Stimulated activated CD4-positive, alpha-beta T cell treated with anti-CD3 and anti-CD28 coated beads, Interleukin-4, amount 100 ng/mL, for 1 hour (primary cell): ENCODE data around the gene BBOF1.
A peak's percentile ranks its signal among the peaks of the same experiment; 100 is the strongest.
"Not testable (repeated sequence)": the region's sequence is repeated elsewhere in the genome, so short reads cannot be mapped to it uniquely, and the experiment has no call there.

Source experiments
- DNase-seq: peaks from one replicate; pipeline ENCODE4 v3.0.0-alpha.2; 2020

BBOF1 gene, protein sequence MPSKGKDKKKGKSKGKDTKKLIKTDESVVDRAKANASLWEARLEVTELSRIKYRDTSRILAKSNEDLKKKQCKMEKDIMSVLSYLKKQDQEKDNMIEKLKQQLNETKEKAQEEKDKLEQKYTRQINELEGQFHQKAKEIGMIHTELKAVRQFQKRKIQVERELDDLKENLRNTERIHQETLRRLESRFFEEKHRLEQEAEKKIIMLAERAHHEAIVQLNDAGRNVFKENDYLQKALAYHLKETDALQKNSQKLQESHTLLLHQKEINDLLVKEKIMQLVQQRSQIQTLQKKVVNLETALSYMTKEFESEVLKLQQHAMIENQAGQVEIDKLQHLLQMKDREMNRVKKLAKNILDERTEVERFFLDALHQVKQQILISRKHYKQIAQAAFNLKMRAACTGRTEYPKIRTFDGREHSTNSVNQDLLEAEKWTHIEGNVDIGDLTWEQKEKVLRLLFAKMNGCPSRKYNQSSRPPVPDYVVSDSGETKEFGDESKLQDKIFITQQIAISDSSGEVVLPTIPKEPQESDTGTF

DNA sequence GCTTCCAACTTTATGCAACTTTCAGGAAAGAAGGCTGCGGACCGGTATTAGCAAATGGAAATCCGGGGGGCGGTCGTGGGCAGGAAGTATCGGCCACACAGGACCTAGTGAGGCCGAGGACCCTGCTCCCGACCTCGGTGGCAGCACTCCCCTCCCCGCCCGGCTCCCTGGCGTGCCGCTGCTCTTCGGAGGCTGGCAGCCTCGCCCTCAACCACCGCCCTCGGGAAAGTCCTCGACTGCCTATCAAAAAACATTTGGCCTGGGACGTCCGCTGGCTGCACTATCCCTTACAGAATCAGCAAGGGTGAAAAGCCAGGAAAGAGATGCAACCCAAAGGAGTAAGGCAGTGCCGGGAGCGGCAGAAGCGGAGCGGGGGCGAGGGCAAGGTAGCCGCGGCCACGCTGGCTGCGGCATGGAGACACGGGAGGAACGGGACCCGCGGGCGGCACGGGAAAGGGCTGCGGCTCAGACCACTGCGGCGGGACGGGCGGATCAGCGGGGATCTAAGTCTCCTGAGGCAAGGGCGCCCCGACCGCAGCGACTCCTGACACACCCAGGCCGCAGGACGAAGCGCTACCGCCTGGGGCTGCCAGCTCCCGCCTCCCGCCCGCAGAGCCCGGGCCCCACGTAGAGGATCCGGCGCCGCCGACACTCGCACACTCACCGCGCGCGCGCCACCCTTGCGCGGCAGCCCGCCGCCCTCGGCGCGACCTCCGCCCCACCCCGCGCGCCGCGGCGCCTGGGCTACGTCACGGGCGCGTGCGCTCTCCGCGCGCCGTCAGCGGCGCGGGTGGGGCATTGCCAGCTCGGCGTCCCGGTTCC lies at the start of gene BBOF1, which contains the start of gene ENTPD5:
Gene BBOF1, plus strand, starts transcription at position 764 of the 822 bp plus-strand sequence. CDS start 130 bp downstream, outside the sequence.
Gene ENTPD5, minus strand, starts transcription at position 703 of the 822 bp plus-strand sequence. CDS start 31,186 bp downstream, outside the sequence.
- peak; percentile 84 for DNase-seq

DNA sequence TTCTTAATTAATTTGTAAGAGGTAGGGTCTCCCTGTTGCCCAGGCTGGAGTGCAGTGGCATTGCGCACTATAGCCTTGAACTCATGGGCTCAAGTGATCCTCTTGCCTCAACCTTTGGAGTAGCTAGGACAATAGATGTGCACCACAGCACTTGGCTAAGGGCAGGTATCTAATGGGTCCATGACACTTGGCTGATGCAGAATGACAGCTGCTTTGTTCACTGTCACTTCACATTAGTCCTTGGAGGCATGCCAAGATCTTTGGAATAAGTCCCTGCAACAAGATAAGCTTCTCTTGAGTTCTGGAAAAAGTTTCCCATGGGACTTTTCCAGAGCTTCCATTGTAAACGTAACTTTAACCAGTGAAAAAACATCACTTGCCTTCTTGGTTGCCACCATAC lies 45.7 kb upstream of the BBOF1 start:
- no peak for DNase-seq

DNA sequence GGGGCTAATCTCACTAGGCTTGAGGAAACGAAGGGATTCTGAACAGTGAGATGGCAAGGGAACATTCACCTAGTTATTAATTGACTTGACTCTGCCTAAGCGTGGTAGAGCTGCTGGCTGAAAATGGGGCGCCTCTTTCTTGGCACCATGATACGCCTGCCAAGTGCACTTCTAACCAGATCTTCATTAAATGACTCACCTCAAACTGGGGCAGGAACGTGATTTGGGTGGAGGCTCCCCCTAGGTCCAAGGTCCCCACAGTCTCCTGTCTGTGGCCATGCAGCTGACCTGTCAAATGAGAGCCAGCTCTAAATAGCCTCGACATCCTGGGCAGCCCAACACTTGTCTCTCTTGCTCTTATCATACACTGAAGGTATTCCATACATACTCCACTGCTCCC lies 43.0 kb upstream of the BBOF1 start:
- DNase-seq = no peak

DNA sequence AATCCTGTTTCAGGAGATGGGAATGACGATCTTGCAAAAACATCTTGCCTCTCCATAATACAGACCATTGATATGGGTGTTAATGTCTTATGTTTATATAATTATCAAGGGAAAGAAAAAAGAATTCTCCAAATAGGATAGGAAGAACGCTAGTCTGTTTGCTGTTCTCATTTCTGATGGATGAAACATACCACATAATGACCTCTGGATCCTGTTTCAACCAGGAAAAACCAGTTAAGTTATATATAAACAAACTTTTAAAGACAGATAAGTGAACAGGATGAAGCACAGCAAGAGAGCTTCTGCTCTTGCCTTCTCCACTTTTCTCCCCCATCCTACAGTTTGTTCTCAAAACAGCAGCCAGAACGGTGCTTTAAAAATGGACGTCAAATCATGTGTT lies 41.3 kb upstream of the BBOF1 start:
- DNase-seq = no peak

DNA sequence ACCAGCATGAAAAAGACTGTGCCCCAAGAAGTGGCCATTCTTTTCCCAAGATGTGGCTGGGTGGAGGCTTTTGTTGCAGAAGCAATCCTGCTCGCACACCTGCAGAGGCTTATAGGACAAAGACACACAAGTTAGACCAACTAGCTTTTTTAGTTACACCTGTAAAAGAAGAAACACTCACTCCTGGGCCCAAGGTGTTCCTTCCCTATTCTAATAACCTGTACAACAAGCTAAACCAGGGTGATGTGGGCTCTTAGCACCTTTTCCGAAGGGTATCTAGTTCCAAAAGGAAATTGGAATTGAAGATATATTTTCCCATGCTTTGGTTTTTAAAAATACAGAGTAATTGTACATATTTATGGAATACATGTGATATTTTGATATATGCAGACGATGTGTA lies 31.1 kb upstream of the BBOF1 start:
- no peak for DNase-seq

DNA sequence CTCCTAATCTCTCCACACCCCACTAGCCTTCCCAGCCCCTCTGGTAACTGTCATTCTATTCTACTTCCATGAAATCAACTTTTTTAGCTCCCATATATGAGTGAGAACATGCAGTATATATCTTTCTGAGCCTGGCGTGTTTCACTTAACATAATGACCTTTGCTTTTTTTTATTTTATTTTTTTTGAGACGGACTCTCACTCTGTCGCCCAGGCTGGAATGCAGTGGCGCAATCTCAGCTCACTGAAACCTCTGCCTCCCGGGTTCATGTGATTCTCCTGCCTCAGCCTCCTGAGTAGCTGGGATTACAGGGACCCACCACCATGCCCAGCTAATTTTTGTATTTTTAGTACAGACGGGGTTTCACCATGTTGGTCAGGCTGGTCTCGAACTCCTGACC lies 30.5 kb upstream of the BBOF1 start:
- not testable (repeated sequence) for DNase-seq

DNA sequence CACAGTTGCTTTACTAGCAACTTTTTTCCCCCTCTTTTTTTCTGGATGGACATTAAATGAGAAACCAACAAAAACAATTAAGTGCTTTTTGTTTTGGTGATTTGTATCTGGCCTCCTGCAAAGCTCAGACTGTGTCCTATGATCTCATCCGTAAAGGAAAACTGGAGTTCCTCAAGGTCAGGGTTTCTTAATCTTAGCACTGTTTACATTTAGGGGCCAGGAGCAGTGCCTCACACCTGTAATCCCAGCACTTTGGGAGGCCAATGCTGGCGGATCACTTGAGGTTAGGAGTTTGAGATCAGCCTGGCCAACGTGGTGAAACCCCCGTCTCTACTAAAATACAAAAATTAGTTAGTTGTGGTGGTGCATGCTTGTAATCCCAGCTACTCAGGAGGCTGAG lies 28.1 kb upstream of the BBOF1 start:
- no peak for DNase-seq

DNA sequence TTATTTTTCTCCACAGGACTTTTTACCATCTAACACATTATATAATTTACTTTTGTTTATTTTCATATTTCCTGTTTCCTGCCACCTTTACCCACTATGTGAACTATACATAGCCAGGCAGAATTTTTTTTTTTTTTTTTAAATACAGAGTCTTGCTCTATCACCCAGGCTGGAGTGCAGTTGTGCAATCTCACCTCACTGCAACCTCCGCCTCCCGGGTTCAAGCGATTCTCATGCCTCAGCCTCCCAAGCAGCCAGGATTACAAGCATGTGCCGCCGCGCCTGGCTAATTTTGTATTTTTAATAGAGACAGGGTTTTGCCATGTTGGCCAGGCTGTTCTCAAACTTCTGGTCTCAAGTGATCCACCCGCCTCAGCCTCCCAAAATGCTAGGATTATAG lies 24.2 kb upstream of the BBOF1 start:
- DNase-seq = not testable (repeated sequence)

DNA sequence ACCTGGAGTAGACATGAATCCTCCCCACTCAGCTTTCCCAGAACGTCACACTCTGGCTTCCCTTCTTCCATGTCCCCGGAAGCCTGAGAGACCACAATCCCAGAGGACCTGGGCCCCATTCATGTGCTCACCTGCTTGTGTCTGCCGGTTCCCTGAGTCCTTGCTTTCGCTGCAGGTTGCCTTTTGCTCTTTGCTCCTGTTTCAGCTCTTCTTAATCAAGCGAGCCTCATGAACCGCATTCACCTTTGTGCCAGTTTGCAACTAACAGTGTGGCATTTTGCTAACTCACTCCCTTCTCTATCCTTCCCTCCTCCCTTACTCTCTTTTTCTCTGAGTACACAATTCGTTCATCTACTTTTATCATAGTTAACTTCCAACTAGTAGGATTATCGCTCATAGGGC lies 23.2 kb upstream of the BBOF1 start:
- no peak for DNase-seq

DNA sequence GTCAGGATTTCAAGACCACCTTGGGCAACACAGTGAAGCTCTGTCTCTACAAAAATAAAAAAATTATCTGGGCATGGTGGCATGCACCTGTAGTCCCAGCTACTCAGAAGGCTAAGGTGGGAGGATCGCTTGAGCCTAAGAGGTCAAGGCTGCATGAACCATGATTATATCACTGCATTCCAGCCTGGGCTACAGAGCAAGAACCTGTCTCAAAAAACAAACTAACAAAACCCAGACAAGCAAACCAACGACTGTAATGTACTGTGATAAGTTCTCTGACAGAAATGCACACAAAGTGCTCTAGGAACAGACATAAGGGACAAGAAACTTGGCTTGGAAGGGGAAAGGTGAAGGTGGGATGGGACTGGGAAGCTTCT lies 22.4 kb upstream of the BBOF1 start:
- DNase-seq = no peak

DNA sequence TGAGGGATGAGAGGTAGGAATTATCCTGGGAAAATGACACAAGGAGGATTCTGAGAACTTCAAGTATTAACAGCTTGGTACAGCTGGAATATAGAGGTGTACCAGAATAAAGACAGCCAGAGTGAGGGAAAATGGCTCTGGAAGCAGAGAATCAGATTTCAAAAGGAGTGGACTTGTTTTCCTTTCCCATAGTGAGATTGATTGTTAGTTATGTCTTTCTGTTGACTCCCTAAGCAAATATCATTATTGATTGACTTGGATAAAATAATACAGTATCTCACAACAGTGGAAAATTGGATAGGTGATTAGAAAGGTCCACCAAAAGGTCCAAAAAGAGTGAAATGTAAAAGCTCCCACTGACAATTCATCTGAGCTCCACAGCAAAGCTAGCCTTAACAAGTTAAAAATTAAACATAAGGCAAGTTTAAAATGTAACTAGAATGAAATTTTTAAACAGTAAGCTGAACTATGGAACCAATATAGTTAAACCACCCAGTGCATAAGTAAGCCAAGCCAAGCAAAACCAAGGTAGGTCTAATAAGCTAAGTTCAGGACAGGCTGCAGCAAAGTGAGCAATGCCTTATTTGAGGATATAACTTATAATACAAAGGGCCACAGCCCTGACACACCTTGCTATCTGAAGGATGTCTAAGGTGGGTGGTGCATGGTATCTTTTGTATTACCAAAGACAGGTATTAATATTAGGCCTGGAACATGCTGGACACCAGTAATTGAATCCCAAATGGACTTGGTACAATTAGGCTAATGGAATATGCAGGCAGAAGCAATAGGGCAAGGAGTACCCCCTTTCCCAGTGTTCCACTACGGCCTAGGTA lies 21.8 kb upstream of the BBOF1 start:
- no peak for DNase-seq

DNA sequence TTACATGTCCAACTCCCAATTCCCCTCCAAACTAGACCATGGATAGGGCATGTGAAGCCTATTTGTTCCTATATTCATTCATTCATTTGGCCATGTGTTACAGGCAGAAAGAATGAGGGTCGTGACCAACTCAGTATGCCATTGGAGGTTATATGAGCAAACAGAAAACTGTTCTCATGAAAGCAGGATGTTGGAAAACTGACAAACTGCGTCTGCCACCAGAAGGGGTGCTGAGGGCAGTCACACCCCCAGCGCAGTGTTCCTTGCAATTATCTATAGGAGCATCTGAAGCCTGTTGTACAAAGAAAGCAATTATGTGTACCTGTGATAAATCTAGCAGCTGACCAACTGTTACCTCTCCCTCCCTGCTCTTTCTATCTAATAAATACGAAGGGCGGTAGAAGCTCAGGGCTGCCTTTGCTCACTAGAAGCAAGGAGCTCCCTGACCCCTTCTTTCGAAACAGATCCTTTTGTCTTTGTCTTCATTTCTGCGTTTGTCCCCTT lies 21.2 kb upstream of the BBOF1 start:
- DNase-seq = no peak

DNA sequence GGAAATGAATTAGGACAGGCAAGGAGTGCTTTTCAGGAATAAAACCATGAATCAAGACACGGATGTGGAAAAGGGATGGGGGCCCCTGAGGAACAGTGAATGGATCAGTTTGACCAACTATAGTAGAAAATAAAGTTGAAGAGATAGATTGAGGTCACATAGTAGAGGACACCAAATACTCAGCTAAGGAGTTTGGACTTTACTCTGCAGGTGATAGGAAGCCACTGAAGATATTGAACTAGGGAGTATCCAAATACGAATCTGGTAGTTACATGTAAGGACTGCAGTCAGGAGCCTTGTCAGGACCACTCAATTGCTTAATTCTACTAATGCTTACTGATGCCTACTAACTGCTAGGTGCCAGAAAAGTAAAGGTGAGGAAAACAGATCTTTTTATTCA lies 20.4 kb upstream of the BBOF1 start:
- no peak for DNase-seq

DNA sequence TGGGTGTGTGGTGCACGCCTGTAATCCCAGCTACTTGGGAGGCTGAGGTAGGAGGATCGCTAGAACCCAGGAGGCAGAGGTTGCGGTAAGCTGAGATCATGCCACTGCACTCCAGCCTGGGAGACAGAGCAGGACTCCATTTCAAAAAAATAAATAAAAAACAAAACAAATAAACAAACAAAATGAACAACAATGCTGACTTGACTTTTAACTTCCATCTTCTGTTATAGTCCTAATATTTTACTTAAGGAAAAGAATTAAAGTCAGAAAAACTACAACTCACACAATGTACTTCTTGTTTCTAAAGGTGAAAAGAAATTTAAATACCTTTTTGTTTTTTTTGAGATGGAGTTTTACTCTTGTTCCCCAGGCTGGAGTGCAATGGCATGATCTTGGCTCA lies 13.5 kb upstream of the BBOF1 start:
- DNase-seq = not testable (repeated sequence)

DNA sequence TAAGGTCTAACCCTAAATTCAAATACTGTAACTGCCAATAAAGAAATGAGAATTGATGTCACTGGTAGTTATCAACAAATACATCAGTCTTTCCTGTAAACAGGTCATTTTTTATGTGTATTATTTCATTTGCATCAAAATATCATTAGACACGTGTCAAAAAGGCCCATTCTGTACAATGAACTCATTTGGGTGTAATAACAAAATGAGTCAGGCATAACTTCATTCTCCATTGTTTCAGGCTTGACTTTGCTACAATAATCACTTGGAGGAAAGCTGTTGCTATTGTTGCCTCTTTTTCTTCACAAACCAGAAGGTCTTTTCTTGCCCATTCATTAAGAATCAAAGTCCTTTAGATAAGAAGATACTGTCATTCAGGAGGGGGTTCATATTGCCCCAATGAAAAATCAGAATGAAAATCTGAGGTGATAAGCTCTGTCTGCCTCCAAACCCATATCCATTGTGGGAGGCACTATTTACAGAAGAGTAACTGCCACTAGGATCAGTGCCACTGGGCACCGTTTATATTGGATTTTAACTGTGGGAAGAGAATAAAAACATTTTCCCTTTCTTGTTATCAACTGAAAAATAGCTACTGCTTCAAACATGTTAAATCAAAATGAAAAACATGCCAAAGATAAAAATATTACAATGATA lies 10.2 kb upstream of the BBOF1 start:
- no peak for DNase-seq

DNA sequence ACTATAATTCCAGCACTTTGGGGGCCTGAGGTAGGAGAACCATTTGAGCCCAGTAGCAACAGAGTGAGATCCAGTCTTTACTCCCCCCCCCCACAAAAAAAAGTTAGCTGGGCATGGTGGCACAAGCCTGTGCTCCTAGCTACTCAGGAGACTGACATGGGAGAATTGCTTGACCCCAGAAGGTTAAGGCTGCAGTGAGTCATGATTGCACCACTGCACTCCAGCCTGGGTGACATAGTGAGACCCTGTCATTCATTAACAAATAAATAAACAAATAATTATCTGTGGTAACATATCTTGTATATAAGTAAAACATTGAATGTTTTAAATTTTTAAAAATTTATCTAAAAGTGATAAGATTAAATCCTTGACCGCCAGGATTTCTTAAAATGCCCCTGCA lies 4.8 kb upstream of the BBOF1 start:
- DNase-seq = no peak

DNA sequence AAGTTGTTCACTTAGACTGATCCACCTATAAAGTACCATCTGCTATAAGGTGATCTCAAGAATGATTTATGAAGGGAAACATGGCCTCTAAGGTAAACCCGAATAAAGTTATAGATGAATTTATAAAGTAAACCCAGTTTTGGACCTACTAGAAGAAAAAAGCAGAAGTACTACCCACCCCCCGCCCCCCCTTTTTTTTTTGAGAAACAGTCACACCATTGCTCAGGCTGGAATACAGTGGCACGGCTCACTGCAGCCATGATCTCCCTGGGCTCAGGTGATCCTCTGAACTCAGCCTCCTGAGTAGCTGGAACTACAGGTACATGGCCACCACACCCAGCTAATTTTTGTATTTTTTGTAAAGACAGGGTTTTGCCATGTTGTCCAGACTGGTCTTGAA lies 4.0 kb upstream of the BBOF1 start:
- no peak for DNase-seq

DNA sequence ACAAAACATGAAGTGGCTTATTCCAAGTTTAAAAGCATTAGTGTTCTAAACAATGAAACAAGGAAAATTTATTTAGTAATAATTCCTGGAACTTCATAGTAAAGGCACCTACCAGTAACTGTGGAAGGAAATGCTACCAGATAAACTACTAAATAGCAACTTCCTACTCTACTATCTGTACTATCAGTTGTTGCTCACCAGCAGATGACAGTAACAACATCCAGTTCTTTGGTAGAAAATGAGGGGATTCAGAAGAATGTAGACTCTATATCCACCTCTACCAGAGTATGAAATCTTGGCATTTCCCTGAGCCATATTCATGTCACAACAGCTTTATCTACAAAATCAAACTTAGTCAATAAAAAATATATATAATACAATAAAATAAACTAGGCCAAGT lies 3.2 kb upstream of the BBOF1 start:
- DNase-seq = no peak

DNA sequence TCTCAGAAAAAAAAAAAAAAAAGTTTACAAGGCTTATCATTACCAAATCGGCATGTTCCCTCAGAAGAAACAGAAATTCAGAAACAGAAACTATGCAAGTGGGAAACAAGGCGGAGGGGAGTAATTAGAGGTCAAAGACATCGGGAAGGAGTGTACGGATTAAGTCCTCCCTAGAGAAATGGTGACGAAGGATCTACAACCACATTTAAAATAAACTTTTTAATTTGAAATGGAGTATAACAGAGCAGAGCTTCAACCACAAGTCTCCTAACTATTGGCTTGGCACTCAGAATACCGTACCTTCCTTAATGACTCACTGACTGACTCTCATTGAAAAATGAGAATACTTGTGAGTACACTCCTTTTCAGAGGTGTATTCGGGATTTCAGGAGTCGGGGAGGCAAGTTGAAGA lies 969 bp upstream of the BBOF1 start:
- no peak for DNase-seq

DNA sequence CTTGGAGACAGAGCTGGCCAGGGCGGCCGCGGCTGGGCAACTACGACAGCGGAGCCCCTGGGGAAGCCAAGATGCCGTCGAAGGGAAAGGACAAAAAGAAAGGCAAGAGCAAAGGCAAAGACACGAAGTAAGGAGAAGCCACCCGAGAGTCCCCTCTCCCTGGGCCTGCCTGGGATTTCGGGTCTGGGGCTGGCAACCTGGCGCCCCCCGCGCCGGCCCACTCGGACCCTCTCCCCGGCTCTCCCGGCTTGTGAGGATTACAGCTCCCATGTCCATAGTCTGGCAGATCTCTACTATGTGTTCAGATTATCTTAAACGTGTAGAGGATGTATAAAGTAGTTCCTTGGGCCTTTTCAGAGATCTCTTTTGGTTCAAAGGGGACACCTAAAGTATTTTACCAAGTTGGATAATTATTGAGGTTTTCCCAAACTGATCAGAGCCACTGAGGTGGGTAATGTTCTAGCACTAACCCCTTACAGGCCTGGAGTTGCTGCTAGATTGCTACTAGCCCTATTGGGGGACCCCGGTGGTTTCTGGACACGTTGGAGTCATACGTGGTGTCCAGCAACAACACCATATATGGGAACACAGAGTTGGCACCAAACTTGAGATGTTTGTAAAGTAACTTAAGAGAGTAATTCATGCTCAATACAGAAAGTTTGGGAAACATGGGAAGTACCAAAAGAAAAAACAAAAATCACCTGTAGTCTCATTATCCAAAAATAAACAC lies 424 bp downstream of the BBOF1 start:
- DNase-seq = no peak

DNA sequence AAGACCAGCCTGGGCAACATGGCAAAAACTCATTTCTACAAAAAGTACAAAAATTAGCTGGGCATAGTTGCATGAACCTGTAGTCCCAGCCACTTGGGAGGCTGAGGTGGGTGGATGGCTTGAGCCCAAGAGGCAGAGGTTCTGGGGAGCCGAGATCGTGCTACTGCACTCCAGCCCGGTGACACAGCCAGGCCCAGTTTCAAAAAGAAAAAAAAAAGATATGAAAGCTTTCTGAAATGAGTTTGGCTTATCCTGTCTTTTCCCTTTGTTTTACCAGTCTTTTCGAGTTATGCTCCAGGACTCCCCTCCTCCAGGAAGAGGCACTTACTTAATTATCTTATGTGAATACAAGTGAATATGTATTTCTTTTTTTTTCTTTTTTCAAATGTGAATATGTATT lies 3.2 kb downstream of the BBOF1 start:
- DNase-seq = no peak
